ENCODE results near the gene MAD1L1.
"Not testable (repeated sequence)": the region's sequence is repeated elsewhere in the genome, so short reads cannot be mapped to it uniquely, and the experiment has no call there.

MAD1L1 gene

DNA sequence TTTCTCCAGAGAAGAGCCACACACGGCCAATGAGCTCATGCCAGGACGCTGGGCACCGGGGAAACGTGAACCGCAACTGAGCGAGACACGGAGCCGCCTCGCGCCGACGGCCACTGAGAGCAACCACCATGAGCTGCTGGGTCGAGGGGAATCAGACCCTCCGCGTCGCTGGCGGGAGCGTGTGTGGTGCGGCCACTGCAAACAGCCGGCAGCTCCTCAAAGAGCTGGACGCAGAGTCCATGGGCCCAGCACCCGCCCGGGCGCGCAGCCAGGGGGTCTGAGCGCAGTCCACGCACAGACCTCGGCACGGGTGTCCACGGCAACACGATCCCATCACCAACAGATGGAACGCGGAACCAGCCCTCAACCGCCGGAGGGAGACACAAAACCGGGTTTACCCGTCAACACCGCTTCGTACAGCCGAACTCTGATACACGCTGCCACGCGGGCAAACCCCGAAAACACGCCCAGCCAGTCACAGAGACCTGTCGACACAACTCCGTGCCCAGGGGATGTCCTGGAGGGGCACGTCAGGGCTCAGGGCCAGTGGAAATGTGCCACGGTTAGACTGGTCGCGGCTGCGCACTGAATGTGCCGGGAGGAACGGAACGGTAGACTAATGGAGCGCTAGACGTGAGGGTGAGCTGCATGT, 415.6 kb downstream of the MAD1L1 start:
- no peak overlapping the region for H3K4me3 ChIP-seq (replicated peaks; ENCODE audit: low read depth, low read length)
- TF ChIP-seq, protein P1, sequence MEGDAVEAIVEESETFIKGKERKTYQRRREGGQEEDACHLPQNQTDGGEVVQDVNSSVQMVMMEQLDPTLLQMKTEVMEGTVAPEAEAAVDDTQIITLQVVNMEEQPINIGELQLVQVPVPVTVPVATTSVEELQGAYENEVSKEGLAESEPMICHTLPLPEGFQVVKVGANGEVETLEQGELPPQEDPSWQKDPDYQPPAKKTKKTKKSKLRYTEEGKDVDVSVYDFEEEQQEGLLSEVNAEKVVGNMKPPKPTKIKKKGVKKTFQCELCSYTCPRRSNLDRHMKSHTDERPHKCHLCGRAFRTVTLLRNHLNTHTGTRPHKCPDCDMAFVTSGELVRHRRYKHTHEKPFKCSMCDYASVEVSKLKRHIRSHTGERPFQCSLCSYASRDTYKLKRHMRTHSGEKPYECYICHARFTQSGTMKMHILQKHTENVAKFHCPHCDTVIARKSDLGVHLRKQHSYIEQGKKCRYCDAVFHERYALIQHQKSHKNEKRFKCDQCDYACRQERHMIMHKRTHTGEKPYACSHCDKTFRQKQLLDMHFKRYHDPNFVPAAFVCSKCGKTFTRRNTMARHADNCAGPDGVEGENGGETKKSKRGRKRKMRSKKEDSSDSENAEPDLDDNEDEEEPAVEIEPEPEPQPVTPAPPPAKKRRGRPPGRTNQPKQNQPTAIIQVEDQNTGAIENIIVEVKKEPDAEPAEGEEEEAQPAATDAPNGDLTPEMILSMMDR (IDR thresholded peaks at IDR 0.05; ENCODE audit: low read depth, low read length, missing control alignments): no peak
- DNase-seq (ENCODE audit: extremely low read depth, low read depth): no peak

DNA sequence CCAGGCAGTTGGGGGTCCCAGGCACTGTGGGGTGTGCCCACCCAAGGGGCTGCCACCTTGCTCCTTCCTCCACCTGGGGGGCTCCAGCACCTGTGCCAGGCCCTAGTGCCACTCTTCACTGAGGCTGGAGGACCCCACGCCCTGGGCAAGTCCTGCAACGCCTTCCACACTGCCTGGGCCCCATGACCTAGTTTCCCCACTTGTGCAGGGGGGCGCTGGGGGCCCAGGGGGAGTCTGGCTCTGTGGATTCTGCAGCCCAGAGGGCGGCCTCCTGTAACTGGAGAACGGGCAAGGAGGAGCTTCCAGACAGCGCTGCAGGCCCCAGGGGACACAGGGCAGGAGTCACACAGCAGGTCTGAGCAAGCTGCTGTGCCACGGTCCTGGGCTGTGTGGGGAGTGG, 416.3 kb downstream of the MAD1L1 start:
- not testable (repeated sequence) for H3K4me3 ChIP-seq (replicated peaks; ENCODE audit: low read depth, low read length); DNase-seq (ENCODE audit: extremely low read depth, low read depth)

DNA sequence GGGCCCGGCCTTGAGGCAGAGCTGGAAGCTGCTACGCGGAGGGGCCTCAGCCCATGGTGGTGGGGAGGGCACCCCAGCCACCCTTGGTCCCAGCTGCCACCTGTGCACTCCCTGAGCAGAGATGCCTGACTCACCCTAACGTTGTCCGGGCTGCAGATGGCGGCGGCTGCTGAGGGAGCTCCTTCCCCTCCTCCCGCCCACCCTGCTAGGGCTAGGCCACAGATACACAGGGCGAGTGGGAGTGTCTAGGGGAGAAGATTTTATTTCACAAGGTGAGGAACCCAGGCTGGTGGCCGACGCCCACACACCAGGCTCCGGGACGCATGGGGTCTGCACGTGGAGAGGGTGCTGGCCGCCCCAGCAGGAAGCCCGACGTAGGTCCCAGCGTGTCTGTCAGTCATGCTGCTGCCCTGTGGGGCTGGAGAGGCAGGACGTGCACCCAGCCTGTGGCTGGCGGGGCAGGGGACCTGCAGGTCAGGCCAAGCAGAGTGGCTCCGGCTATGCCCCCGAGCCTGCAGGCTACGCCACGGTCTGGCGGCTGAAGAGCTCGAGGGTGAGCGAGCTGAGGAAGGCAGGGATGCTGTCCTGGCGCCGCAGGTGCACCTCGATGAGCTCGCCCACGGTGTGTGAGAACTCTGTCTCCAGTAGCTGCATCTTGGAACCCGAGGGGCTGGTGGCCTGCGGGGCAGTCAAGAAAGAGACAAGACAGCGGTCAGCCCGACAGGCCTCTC, 417.0 kb downstream of the MAD1L1 start:
- not testable (repeated sequence) for H3K4me3 ChIP-seq (replicated peaks; ENCODE audit: low read depth, low read length); DNase-seq (ENCODE audit: extremely low read depth, low read depth)

DNA sequence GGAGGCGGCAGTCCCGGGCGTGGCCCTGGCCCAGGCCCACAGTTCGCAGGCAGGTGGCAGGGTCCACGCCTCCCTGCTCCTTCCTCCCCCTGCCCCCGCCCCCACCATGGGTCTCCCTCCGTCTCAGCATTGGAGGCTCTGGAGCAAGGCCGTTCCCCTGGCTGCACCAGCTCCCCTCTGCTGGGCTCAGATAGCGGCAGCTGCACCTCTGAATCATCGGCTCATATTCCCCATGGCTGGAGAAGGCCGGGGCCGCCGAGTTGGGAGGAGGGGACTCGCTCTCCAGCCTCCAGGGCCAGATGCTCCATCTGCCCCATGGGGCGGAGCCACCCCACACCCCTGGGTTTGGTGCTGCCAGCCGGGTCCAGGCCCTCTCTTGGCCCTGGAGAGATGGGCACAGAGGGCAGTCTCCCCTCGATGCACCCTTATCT, 417.7 kb downstream of the MAD1L1 start:
- TF ChIP-seq, protein P1 (IDR thresholded peaks at IDR 0.05; ENCODE audit: low read depth, low read length, missing control alignments): no peak
- no peak for DNase-seq (ENCODE audit: extremely low read depth, low read depth)
- H3K4me3 ChIP-seq (replicated peaks; ENCODE audit: low read depth, low read length): no peak overlapping the region

DNA sequence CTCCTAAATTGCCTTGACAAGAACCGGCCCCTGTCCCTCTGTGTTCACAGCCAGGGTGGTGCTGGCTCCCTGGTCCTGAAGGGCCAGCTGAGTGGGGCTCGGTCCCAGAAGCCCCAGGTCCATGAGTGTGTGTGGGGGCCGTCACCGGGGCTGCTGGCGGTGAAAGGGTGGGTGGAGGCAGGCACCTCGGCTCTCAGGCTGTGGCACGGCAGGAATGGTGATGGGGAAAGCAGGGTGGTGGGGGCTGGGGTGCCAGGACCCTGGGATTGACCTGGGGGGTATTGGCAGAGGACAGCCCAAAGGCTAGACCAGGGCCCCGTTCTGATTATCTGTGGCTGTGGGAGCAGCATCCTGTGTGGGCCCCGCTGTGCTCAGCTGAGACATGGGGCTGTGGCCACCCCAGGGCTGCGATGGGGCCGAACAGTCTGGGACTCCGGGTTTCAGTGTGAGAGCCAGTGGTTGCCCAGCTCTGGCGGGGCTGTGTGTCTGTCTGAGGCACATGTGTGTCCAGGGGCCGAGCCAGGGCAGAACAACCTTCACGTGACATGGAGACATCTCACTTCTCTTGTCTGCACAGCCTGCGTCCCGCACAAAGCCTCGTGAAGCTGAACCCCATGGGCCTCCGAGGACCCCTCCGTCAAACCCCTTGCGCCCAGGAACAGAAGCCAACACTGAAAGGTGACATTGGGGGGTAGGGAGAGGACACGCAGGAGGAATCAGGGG, 418.5 kb downstream of the MAD1L1 start:
- TF ChIP-seq, protein P1 (IDR thresholded peaks at IDR 0.05; ENCODE audit: low read depth, low read length, missing control alignments): no peak
- DNase-seq (ENCODE audit: extremely low read depth, low read depth): no peak
- no peak overlapping the region for H3K4me3 ChIP-seq (replicated peaks; ENCODE audit: low read depth, low read length)

DNA sequence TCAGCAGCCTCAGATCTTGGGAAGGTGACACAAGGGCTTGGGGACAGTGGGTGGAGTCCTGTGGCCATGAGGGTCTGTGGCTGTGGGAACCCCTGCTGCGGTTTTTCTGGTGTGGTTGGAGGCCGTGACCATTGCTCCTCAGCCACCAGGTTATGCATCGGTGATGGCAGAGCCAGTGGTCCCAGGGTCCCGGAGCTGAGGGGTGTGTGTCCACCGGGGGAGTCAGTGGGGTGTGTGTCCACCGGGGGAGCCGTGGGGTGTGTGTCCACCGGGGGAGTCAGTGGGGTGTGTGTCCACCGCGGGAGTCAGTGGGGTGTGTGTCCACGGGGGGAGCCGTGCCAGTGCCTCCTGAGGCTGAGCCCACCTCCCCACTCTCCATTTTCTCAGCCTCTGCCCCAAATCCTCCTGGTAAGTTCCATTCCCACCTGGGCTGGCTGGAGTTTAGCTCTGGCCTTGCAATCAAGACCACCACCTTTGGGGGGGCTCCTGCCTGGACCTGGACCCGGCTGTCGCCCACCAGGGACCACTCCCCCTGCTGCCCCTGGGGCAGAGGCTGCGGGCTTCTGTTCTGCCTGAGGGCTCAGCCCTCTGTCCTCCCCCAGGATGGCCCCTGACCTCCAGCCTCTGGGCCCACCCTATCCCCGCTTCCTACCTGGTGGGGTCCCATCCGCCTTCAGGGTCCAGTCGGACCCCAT, 419.2 kb downstream of the MAD1L1 start:
- no peak overlapping the region for H3K4me3 ChIP-seq (replicated peaks; ENCODE audit: low read depth, low read length)
- TF ChIP-seq, protein P1 (IDR thresholded peaks at IDR 0.05; ENCODE audit: low read depth, low read length, missing control alignments): no peak

DNA sequence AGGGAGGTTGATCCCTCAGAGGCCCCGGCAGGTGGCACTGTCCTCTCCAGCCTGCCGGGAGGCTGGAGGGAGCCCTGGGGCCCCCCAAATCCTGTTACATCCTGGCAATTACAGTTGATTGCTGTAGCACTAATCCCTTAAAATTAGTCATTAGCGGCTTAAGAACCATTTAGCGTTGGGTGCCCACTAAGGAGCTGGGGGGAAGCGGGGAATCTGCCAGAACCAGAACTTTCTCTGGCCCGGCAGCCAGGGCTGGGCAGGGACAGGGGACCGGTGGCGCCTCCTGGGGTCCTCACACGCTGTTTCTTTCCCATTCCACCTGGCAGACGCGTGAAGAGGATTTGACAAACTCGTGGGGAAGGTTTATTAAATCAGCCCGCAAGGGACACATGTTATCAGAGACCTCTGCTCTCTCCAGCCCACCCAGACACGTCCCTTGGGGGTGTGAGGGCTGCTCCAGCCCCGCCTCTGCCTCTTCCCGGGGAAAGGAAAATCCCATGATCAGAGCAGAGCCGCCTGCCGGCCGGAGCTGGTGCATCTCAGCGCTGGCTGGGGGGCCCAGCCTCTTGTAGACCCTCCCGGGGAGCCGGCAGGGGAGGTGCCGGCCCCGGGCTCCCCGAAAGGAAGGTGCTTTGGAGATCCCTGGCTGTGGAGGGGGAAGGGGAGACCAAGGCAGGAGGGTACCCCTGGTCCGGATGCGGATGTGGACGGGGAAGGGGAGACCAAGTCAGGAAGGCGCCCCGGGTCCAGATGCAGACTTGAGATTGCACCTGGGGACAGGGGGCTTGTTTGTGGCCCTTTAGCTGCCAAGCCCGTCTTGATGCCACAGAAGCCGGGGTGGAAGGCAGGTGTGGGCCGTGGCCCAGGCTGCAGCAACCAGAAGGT, 420.0 kb downstream of the MAD1L1 start:
- no peak overlapping the region for H3K4me3 ChIP-seq (replicated peaks; ENCODE audit: low read depth, low read length)
- no peak for DNase-seq (ENCODE audit: extremely low read depth, low read depth)
- TF ChIP-seq, protein P1 (IDR thresholded peaks at IDR 0.05; ENCODE audit: low read depth, low read length, missing control alignments): no peak

More for the DNA sequence above, 419.2 kb downstream of the MAD1L1 start:
- no peak for DNase-seq (ENCODE audit: extremely low read depth, low read depth)

Measured in HFF-Myc (cell line).